Retina (tissue), 1 donor: ENCODE results near the gene SDSL.

Experiments used
- DNase-seq: peaks from one replicate; pipeline ENCODE4 v3.0.0-alpha.2; 2016

SDSL gene

DNA sequence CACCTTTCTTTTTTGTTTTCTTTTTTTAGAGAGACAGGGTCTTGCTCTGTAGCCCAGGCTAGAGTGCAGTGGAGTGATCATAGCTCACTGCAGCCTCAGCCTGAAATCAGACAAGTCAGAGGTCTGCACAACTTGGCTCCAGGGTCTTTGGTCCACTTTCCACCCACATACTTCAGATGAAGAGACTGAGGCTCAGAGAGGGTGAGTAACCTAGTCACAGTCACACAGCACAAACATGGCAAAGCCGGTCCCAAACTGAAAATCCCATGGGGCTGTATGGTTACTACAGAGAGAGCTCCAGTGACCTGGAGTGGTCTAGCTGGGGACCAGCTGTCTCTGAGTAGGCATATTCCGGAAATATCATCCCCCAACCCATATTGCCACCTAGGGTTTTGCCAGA, 30.3 kb downstream of the SDSL start:
- no peak for DNase-seq

DNA sequence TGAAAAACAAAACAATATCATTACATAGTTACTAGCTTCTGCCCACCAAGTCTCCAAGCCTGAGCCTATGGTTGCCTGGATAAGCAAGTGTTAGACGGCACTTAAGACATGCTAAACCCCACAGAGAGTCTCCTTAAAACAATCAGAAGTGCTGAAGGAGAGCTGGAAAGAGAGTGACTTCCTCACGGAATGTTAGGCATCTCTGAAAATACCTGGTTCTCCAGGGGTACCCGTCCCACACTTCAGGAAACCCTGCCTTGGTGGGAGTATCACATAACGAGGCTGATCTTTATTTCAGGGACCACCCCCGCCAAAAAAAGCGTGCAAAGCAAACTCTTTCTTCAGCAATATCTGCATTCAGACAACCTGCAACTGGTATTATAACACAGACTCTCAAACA, 31.1 kb downstream of the SDSL start:
- DNase-seq, result no peak

DNA sequence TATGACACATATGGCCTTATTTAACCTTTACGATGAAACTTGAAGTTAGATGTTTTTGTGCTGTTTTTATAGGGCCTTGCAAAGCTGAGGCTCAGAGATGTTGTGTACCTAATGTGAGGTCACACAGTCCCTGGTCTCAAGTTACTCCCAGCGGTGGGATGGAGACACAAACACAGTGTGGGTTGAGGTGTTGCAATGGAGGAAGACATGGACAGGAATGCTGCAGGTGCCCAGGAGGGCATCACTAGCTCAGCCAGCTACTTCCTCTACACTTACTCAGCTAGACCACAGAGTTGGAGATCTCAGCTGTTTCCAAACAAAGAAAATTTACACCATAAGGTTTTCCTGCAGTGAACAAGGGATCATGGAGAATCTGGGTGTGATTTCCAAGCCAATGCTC, 34.0 kb downstream of the SDSL start:
- no peak for DNase-seq

DNA sequence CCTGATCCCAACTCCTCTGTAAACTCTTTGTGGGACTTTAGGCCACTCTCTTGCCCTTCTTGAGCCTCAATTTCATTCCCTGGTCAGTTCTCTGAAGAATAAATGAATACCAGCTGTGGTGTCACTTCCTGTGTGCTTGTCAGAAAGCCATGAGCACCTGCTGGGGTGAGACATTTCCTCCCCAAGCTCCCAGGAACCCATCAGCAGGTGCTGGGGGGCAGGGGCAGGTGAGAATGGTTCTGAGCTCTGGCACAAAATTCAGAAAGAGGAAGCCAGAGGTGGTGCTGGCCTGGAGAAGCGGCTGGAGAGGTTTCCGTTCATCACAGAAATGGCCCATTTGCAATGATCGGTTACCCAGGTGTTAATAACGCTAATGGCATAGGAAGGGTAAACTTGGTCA, 34.6 kb downstream of the SDSL start:
- DNase-seq, result no peak

DNA sequence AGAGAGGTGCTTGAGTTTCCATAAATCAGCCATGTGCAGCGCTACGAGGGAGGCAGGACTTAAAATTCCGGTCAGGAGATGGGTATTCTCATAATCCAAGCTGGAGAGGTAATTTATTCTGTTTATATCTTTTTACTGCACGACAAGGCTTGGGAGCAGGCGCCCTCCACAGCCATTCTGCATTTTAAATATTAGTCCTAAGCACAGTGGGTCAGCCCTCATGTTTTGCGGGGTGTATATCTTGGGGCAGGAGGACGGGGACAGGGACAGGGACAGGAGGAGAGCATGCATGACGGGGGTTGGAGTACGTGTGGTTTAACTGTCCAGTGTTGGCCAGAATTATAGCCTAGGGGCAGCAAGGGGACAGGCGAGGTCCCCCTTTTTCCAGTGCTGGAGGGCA, 35.0 kb downstream of the SDSL start:
- no peak for DNase-seq

DNA sequence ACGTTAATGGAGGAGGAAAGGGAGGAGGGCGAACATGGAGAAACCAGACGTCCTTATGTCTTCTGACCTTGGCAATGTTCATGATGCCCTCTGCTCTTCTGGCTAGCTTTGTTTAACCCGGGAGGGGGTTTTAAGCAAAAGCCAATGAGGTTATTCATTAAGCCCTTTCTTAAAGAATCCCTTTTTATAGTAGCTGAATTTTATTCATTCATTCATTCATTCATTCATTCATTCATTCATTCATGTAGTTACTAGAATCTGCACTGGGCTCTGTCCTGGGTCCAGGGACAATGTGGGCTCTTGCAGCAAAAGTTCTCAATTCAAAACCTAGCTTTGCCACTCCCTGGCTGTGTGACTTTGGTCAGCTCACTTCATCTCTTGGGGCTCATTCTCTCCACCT, 35.5 kb downstream of the SDSL start:
- no peak for DNase-seq

DNA sequence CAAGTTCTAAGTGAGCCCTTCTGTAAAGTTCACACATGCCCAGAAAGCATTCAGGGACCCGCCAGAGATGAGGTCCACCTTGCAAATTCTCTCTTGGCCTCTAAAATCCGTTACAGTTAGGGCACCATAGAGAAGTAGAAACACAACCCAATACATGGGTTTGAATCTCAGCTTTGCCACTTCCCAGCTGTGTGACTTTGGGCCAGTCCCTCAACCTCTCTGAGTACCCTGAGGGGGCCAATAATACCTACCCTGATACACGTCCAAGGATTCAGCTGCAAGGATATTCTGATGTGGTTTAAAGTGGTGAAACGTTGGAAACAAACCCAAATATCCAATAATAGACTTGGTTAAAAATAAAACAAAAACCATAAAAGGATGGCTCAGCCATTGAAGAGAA, 37.8 kb downstream of the SDSL start:
- DNase-seq, result no peak

DNA sequence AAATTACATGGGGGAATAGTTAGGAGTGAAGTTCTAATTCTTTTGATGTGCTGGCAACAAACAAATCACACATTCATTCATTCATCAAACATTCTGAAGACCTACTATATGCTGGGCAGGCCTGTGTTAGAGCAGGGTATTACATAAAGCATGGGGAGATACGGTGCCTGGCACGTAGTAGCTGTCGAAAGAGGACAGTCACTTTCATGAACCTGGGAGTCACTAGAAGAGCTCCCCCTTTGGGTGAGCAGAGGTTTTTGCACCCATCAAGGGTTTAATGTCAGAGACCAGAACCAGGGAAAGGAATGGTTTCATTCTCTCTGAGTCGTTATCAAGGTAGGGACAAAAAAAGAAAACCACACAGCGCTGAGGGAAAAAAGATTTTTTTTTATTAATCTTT, 39.5 kb downstream of the SDSL start:
- no peak for DNase-seq

DNA sequence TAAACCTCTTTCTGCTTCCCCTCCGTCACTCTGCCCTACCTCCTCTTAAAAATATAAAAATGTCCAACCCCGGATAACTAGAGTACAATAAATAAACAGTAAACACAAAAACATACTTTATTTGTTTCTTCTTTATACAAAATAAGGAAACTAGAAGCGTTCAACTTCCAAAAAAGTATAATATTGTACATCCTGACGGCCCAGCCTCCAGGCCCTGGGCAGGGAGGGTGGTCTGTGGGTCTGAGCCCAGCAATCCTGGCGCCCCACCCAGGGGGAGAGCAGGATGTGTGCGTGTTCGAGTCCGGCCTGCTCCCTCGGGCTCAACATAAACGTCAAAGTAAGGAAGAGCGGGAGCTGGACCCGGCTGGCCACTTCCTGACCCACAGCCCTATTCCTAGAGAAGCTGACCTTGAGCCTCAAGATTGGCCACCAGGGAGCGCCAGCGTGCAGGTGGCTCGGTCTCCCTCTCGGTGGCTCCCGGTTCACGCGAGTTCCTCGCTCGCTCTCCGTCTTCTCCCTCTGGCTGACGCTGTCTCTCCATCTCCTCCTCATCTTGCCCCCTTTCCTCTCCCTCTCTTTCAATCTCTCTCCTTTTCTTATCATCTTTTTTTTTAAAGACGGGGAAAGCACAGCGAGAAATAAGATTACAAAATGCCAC, 40.1 kb downstream of the SDSL start:
- DNase-seq, result peak; percentile 90

DNA sequence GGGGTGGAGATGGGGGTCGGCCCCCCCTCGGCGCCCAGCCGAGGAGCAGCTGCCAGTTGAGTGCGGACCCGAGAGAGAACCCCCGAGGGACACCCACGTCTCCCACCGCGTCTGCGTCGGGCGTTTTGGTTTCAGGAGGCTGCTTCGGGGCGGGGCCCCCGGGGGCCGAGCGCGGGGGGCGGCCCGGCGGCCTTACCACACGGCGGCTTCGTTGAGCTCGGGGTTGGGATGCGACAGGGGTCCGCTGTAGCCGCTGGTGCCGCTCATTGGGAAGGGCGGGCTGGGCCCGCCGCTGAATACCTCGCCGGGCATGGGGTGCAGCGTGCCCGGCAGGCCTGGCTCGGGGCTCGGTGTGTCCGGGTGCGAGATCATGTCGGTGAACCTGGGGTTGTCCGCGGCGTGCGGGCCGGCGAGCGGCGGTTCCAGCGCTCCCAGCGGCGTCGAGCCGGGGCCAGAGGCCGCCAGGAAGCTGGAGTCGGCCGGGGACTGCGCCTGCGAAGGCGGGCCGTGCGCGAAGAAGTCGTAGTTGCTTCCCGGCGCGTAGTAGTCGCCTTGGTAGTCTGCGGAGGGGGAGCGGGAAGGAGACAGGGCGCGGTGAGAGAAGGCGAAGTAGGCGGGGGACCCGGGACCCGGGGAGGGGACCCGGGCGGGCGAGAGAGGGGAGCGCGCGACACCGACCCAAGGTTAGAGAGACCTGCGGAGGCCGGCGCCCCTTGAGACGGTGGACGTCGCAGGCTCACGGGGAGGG, 41.0 kb downstream of the SDSL start:
- DNase-seq, result peak; percentile 63

DNA sequence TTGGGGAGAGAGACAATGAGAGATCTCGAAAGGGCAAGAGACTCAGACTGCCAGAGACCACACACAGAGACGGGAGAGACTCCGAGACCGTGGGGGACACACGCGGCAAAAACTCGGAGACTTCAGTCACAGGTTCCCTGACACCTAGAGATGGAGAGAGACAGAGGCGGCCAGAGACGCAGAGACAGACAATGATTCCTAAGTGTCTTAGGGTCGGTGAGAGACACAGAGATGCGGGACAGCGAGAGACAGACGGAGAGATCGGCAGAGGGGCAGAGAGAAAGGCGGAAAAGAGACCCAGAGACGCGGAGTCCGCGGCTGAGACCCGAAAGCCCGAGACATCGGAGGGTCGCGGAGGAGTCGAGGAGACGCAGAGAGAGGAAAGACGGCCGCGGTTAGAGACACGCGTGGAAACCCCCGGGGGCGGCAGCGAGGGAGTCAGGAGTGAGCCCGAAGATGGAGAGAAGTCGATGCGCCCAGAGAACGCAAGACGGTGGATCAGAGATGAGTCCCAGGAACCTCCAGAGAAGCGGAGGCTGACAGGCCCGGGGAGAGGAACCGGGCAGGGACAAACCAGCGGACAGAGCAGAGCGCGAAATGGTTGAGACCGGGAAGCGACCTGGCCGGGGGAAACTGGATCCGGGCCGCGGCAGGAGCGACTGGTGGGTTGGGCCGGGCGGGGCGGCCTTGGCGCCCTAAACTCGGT, 41.7 kb downstream of the SDSL start:
- peak; percentile 65 for DNase-seq

DNA sequence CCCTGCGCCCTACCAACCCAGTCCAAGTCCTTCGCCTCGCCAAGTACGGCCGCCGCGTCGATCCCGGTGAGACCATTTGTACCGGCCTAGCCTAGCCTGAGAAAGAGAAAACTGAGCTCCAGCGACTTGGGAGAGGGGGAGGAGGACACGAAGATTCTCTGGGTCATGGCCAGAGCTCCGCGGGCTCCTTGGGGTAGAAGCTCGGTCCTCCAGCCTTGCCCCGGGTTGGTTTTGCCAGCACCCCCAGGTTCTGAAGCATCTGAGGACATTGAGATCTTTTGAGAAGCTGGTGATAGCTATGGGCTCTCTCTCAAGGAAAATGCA, 42.2 kb downstream of the SDSL start:
- peak; percentile 68 for DNase-seq

DNA sequence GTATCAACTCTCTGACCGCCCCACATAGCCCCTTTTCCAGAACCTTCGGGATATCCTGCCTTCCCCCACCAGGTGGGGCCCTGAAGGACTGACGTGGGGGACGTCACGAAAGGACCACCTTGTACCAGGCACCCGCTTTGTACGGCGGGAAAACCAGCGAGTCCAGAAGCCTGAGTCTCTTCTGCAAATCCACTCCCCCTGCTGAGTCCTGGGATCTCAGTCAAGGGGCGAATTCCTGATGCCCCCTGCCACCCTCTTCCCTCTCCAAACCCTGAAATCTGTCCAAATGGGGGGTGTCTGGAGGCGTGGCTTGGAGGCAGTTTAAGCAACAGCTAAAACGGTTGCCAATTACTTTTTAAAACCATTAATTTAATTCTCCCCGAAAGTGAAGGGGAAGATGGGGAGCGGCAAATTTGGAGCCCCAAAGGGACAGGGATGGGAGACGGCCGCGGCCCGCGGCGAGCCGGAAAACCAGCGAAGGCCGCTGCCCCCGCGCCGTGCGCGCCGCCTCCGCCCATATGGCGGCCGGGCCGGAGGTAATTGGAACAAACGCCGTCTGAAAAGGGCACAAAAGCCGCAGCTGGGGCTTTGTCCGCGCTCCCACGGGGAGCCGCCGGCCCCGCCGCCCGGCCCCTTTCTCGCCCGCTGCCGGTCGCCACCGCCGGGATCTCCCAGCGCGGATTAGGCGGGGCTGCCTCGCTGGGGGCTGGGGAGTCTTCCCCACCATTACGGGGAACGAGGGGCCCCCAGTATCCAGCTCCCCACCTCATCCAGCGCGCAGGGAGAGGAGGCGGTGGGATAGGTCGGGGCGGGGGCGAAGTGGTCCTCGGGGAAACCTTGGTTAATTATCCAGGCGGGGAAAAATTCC, 42.9 kb downstream of the SDSL start:
- DNase-seq, result peak; percentile 83

DNA sequence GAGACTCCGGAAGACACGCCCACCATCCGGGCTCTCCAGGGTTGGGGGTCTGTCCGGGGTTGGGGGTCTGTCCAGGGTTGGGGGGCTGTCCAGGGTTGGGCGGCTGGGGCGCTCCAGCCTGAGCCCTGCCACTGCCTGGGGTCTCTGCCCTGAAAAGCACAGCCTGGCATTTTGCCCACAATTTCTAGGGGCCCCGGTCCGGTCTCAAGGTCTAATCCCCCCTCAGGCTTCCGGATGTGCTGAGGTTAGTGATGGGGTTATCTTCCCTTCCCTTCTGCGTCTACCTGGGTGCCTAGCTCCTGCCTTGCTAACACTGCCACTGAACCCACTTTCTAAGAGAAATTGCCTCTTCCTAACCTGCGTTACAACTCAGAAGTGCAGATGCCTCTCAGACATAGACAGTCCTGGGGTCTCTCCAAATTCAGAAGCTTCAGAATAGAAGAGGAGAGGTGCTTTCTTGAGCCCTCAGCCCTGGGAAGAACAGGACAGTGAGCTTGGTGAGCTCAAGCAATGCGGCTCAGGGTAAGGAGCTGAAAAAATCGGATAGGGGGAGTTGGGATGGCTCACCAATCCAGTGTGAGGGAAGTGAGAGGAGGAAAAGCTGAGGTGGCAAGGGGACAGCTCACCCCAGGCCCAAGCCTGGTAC, 43.8 kb downstream of the SDSL start:
- peak; percentile 49 for DNase-seq

DNA sequence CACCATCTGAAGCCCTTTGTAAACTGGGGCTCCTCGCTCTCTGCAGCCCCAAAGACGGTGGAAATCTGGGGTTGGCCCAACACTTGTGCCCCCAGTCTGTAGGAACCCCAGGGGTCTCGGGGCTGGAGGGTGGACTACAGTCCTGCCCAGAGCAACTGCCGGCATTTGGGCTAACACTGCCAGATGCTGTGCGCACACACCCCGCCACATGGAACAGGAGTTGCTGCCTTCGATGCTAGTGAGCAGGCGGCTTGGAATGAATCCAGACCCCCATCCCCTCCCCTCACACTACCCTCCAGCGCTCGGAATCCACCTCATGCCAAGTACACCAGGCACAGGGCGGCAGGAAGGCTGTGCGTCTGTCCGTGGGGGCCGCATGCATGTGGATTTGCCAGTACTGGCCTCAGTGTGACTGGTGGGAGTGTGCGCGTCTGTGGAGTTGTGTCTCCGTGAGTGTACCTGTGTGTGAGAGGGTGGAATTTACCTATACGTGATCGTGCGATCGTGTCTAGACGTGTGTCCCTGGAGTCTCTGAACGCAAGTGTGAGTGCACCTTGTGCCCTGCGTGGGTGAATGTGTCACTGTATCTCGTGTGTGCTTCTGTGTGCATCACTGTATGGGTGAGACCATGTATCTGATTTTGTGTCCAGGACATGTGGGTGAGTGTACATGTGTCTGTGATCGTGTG, 44.4 kb downstream of the SDSL start:
- DNase-seq, result peak; percentile 38

DNA sequence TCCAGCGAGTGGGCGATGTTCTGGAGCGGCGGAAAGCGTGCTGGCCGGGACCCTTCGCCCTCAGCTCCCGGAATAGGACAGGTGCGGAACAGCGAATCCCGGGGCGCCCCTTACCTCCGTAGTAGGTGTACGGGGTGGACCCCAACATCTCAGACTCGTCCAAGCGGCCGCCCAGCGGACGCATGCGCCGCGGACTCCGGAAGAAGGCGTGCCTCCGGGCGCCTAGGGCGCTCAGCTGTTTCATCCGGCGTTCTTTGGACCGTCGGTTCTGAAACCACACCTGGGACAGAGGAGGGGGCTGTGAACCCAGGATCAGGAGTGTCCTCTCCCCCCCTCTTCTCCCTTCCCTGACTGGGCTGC, 44.9 kb downstream of the SDSL start:
- no peak for DNase-seq

DNA sequence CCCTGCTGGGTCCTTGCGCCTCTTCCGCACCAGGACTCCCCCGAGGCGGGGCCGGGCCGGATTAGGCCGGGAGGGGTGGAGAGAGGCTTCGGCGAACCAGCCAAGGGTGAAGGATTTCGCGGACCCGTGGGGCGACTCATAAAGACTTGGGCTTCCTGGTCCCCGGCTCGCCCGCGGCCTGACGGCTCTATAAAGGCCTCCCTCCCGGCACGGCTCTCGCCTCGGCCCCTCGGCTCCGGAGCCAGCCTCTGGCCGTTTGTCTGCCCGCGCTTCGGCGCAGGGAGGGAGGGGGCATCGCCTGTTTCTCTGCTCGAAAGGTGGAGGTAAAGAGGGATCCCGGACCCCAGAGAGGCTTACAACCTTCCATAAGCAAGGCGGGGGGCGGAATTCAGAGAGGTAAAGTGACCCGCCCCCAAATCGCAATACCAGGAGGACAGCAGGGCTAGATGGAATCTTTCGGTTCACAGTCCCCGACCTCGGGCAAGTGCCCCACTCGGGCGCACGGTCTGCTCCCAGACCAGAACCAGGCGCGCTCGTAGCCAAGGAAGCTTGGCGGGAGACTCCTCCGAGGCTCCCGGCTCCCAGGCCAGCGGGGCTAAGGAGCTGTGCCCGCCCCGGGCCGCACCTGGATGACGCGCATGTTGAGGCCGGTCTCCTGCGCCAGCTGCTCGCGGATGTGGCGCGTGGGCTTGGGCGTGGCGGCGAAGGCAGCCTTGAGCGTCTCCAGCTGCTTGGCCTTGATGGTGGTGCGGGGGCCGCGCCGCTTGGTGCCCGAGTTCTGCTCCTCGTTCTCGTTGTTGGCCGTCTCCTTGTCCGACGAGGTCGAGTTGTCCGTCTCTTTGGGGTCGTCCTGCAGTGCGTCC, 45.6 kb downstream of the SDSL start:
- DNase-seq, result peak; percentile 62

DNA sequence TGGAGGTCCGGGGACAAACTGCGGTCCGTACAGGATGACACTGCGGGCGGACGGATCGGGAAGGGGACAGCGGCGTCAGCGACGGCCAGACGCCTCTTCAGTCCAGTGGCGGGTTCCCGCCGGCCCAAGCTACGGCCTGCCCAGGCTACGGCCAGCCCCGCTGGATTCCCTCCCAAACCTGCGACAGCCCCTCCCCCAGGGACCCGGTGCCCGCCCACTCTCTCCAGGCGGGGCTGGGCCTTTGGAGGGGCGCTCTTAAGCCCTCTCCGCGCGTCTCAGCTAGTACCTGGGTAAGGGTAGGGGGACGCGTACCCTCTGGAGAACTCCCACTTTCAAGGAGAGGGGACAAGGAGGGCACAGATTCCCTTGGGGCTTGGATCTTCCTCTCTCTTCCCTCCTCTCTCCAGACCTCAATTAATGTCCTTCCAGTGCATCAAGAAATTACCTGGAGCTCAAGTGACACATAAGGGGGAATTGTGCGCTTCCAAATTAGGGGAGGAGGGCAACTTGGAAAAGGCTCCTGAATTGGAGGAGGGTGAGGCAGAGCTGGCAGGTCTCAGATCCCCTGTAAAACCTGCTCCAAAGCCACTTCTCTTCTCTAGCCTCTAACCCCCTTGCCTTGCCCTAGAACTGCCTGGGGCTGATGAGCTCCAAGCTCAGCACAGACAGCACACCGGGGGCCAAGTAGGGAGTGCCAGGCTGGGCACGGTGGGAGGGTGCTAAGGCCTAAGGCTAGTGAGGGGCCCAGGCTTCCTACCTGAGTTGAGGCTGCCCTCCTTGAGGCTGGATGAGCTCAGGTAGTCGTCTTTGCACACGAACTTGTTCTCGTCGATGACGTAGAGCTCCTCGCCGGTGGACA, 46.4 kb downstream of the SDSL start:
- DNase-seq, result no peak

DNA sequence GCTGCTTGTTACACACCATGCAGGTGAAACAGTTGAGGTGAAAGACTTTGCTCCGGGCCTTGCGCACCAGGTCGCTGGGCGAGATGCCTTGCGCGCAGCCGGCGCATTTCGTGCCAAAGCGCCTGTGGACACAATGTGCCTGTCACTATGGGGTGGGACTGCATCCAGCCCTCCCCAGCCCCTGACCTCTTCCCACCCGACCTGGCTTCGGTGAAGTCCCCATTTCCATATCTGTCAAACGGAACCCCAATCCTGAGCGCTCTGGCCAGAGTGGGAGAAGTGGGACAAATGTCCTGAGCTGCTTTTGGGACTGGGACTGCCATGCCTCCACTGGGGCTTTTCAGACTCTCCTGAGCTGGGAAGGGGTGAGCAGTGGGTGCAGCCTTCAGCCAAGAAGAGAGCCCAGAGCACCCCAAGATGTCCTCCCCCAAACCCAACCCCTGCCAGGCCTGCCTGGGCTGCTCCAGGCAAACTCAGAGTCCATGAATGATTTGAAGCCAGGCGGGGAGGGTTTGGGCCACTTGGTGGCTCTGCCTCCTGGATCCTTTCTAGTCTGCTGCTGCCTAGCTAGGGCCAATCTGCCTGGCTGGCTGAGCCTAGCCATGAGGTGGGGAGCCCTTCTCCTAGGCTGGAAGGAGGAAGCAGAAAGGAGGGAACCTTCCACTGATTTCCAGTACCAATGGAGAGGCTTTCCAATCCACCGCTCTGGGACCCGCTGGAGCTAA, 47.2 kb downstream of the SDSL start:
- no peak for DNase-seq
